Activated CD8-positive, alpha-beta memory T cell treated with anti-CD3 and anti-CD28 coated beads, Interleukin-2, amount 10 ng/mL, durations not matched to agents 7 days and 5 days (primary cell): ENCODE measurements around the gene PSME3. TPM values are rescaled to one million over a fixed set of nuclear protein-coding genes. Genes with fewer than 3 reads are reported as not detected.

Source experiments
- ATAC-seq: fragments of 150-1000 bp; cut with Tn5 transposase; one replicate; pipeline ENCODE4 v1.10.0; 2021; ENCODE audit warnings: moderate library complexity
- CTCF ChIA-PET: fragments of 350-600 bp; sonication (Branson Sonifier 250); formaldehyde crosslinking; loops from one replicate; lab custom pipeline; 2021; ENCODE audit warnings: antibody characterized with exemption; lab: Charles Lee
- DNase-seq: peaks from one replicate; pipeline ENCODE4 v3.0.0-alpha.2; 2020
- H3K27ac Mint-ChIP-seq: one replicate; pipeline ENCODE4 v1.8.0; 2021; ENCODE audit warnings: mild to moderate bottlenecking, mixed read lengths
- H3K27me3 Mint-ChIP-seq: one replicate; pipeline ENCODE4 v1.8.0; 2021; ENCODE audit warnings: mixed read lengths
- H3K36me3 Mint-ChIP-seq: one replicate; pipeline ENCODE4 v1.8.0; 2021; ENCODE audit warnings: mild to moderate bottlenecking, mixed read lengths
- H3K4me1 Mint-ChIP-seq: one replicate; pipeline ENCODE4 v1.8.0; 2021; ENCODE audit warnings: mixed read lengths
- H3K4me3 Mint-ChIP-seq: one replicate; pipeline ENCODE4 v1.8.0; 2021; ENCODE audit warnings: mild to moderate bottlenecking, moderate library complexity, mixed read lengths
- H3K9me3 Mint-ChIP-seq: one replicate; pipeline ENCODE4 v1.8.0; 2022; ENCODE audit warnings: low read depth, mixed read lengths
- total RNA-seq, 2 experiments: library from RNA; stranded (reverse); gene quantifications; one replicate each; pipeline ENCODE4 v1.2.3, GENCODE V29; 2021

PSME3 gene
- total RNA-seq, 2 experiments from 2014 or later, result 123 to 166 TPM

GRCh38 chr17:42798383-42799380 lies 34.5 kb upstream of the PSME3 start, which contains the start of the genes CNTD1 and COA3:
Gene CNTD1, plus strand, starts transcription at chr17:42798861. Its CDS starts 207 bp downstream, at chr17:42799068.
Gene COA3, minus strand, starts transcription at chr17:42798704. Its CDS starts 23 bp downstream, at chr17:42798681.
- no peaks in the 10 kb centered on the region for H3K9me3 Mint-ChIP-seq
- H3K4me1 Mint-ChIP-seq, result peaks cover 19% of the 10 kb centered on the region
- DNase-seq, result peak; percentile 90
- peaks cover 2% of the 10 kb centered on the region for H3K36me3 Mint-ChIP-seq
- peak within 1 kb of the TSS; percentile 75 for H3K27ac Mint-ChIP-seq
- peak within 1 kb of the TSS; percentile 94 for H3K4me3 Mint-ChIP-seq
- H3K27me3 Mint-ChIP-seq, result peaks cover 7% of the 10 kb centered on the region
- CTCF ChIA-PET, result interaction anchor here (0.6 to 1.8 kb wide), 6 partner anchors 17 to 221 kb away, joined by 3 to 6 read pairs (median 4); partner anchors contain the start of gene BECN1
- ATAC-seq, result peak; percentile 100

- Mint-ChIP-seq H3K36me3 (peaks cover 6% of the 10 kb centered on the region), H3K27me3 (peaks cover 7% of the 10 kb centered on the region), H3K27ac (no peak overlapping the region), H3K4me3 (no peak overlapping the region), H3K9me3 (no peaks in the 10 kb centered on the region), H3K4me1 (peaks cover 7% of the 10 kb centered on the region)
- no peak for DNase-seq
- CTCF ChIA-PET, result interaction anchor here (1.1 to 2.3 kb wide), 4 partner anchors 17 to 310 kb away, joined by 3 to 7 read pairs (median 6); partner anchors contain the start of gene BECN1
- no peak for ATAC-seq
Measured at GRCh38 chr17:42803074-42803883, 29.9 kb upstream of the PSME3 start.

- Mint-ChIP-seq H3K4me1 (no peaks in the 10 kb centered on the region), H3K36me3 (peaks cover 10% of the 10 kb centered on the region), H3K27me3 (peaks cover 5% of the 10 kb centered on the region), H3K4me3 (no peak overlapping the region), H3K27ac (no peak overlapping the region), H3K9me3 (no peaks in the 10 kb centered on the region)
- DNase-seq (no peak), ATAC-seq (no peak)
- CTCF ChIA-PET, result interaction anchor here (1.3 kb wide), 2 partner anchors 13 to 15 kb away, joined by 3 read pairs; no protein-coding TSS in a partner anchor
Measured at GRCh38 chr17:42804918-42805367, 28.3 kb upstream of the PSME3 start.

GRCh38 chr17:42806249-42806648 lies 26.9 kb upstream of the PSME3 start:
- no peaks in the 10 kb centered on the region for H3K9me3 Mint-ChIP-seq
- DNase-seq (no peak), ATAC-seq (no peak)
- CTCF ChIA-PET, result interaction anchor here (1.3 kb wide), 1 partner anchor 14 kb away, joined by 3 read pairs; no protein-coding TSS in a partner anchor
- H3K27me3 Mint-ChIP-seq, result peaks cover 5% of the 10 kb centered on the region
- H3K4me3 Mint-ChIP-seq, result no peak overlapping the region
- no peak overlapping the region for H3K27ac Mint-ChIP-seq
- peaks cover 18% of the 10 kb centered on the region for H3K36me3 Mint-ChIP-seq
- H3K4me1 Mint-ChIP-seq, result no peaks in the 10 kb centered on the region

GRCh38 chr17:42809250-42809649 lies 23.9 kb upstream of the PSME3 start:
- H3K9me3 Mint-ChIP-seq, result no peaks in the 10 kb centered on the region
- ATAC-seq (no peak), DNase-seq (no peak)
- no peaks in the 10 kb centered on the region for H3K4me1 Mint-ChIP-seq
- H3K4me3 Mint-ChIP-seq, result no peak overlapping the region
- H3K27ac Mint-ChIP-seq, result no peak overlapping the region
- H3K27me3 Mint-ChIP-seq, result no peaks in the 10 kb centered on the region
- peaks cover 32% of the 10 kb centered on the region for H3K36me3 Mint-ChIP-seq
- CTCF ChIA-PET, result interaction anchor here (0.8 to 1.9 kb wide), 3 partner anchors 14 to 34 kb away, joined by 3 to 6 read pairs (median 3); partner anchors contain the start of gene BECN1

DNA sequence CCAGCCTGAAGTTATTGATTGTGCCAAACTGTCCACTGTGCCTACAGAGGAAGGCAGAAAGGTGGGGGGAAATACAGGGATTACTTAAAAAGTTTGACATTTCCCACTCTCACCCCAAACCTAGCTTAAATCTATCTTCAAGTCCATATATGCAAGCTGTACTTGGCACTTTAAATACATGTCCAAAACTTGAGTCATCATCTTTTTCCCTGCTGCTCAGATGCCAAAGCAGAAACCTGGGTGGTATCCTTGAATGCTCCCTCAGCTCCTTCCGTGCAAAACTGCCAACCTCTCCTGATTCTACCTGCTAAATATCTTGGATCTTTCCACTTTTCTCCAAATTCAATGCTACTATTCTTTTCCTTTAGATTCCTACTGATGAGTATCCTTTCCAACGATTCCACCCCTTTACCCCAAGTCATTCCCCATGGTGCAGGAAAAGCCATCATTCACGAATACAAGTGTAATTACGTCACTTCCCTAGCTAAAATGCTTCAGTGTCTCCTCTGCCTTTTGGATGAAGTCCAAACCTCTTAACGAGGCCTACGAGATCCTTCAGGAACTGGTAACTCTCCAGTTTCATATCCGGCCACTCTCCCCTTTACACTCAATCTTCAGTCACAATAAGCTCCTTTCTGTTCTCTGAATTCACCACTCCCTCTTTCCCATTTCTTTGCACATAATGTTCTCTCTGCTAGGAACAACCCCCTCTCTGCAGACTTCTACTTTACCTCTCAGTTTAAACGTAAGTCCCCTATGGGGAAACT lies 18.4 kb upstream of the PSME3 start:
- H3K36me3 Mint-ChIP-seq, result peaks cover 63% of the 10 kb centered on the region

GRCh38 chr17:42817866-42818265 lies 15.3 kb upstream of the PSME3 start:
- no peak overlapping the region for H3K27ac Mint-ChIP-seq

More for the DNA sequence above, 18.4 kb upstream of the PSME3 start:
- Mint-ChIP-seq H3K27me3 (no peaks in the 10 kb centered on the region), H3K27ac (no peak overlapping the region), H3K4me3 (no peak overlapping the region), H3K4me1 (no peaks in the 10 kb centered on the region), H3K9me3 (no peaks in the 10 kb centered on the region)
- ATAC-seq (no peak), DNase-seq (no peak)
- CTCF ChIA-PET, result interaction anchor here (1.8 kb wide), 1 partner anchor 9 kb away, joined by 9 read pairs; the partner anchor contains the start of gene BECN1

GRCh38 chr17:42818379-42818778 lies 14.8 kb upstream of the PSME3 start:
- ATAC-seq, result no peak
- Mint-ChIP-seq H3K27me3 (no peaks in the 10 kb centered on the region), H3K9me3 (no peaks in the 10 kb centered on the region), H3K27ac (peak overlapping the region; percentile 11), H3K36me3 (peaks cover 64% of the 10 kb centered on the region), H3K4me1 (peaks cover 22% of the 10 kb centered on the region), H3K4me3 (no peak overlapping the region)
- no peak for DNase-seq
- CTCF ChIA-PET, result interaction anchor here (0.5 to 1.2 kb wide), 5 partner anchors 8 to 241 kb away, joined by 3 to 4 read pairs (median 3); partner anchors contain the start of genes PSMC3IP and PSME3

More at GRCh38 chr17:42817866-42818265, 15.3 kb upstream of the PSME3 start:
- no peaks in the 10 kb centered on the region for H3K9me3 Mint-ChIP-seq
- H3K27me3 Mint-ChIP-seq, result no peaks in the 10 kb centered on the region
- H3K4me1 Mint-ChIP-seq, result peaks cover 19% of the 10 kb centered on the region
- DNase-seq (no peak), ATAC-seq (no peak)
- peaks cover 64% of the 10 kb centered on the region for H3K36me3 Mint-ChIP-seq
- CTCF ChIA-PET, result interaction anchor here (0.5 to 1.2 kb wide), 4 partner anchors 9 to 240 kb away, joined by 3 to 4 read pairs (median 3); partner anchors contain the start of genes PSMC3IP and PSME3
- H3K4me3 Mint-ChIP-seq, result no peak overlapping the region

GRCh38 chr17:42819939-42820535 lies 13.2 kb upstream of the PSME3 start:
- Mint-ChIP-seq H3K4me1 (peaks cover 33% of the 10 kb centered on the region), H3K27ac (no peak overlapping the region), H3K4me3 (no peak overlapping the region), H3K27me3 (no peaks in the 10 kb centered on the region), H3K36me3 (peaks cover 53% of the 10 kb centered on the region), H3K9me3 (no peaks in the 10 kb centered on the region)
- DNase-seq, result peak; percentile 81
- peak; percentile 35 for ATAC-seq
- CTCF ChIA-PET, result interaction anchor here (0.9 to 2.8 kb wide), 8 partner anchors 13 to 242 kb away, joined by 3 to 24 read pairs (median 4); partner anchors contain the start of genes CNTD1, COA3 and PSME3

DNA sequence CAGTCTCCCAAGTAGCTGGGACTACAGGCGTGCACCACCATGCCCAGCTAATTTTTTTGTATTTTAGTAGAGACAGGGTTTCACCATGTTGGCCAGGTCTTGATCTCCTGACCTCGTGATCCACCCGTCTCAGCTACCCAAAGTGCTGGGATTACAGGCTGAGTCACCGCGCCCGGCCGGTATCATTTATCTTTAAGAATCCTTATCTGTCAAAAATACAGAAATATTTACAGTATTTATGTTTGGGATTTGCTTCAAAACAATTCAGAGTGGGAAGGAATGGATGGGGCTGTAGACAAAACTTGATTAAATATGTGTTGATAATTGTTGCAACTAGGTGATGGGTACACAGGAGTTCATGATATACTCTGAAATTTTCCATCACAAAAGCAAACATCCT lies 12.0 kb upstream of the PSME3 start:
- Mint-ChIP-seq H3K36me3 (peaks cover 44% of the 10 kb centered on the region), H3K27me3 (no peaks in the 10 kb centered on the region), H3K27ac (no peak overlapping the region), H3K9me3 (no peaks in the 10 kb centered on the region), H3K4me1 (peaks cover 36% of the 10 kb centered on the region), H3K4me3 (no peak overlapping the region)
- DNase-seq (no peak), ATAC-seq (no peak)
- CTCF ChIA-PET, result interaction anchor here (0.9 to 2.8 kb wide), 5 partner anchors 12 to 177 kb away, joined by 3 to 24 read pairs (median 6); partner anchors contain the start of genes CNTD1, COA3, PSME3 and RPL27

DNA sequence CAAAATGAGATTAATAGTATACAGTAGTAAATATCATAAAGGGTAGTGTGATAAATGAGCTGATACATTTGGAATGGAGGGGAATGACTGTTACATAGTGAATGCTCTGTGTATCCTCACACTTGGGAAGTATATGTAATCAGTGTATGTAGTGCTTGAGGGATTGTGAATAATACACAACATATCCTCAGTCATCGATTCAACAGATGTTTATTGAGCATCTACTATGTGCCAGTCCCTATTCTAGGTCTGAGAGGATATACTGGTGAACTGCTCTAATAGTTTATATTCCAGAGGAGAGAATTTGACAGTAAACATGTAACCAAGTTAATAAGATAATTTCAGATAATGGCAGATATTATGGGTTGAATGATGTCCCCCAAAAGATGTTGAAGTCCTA lies 5.7 kb upstream of the PSME3 start:
- peaks cover 12% of the 10 kb centered on the region for H3K27me3 Mint-ChIP-seq
- DNase-seq (no peak), ATAC-seq (no peak)
- H3K4me3 Mint-ChIP-seq, result no peak overlapping the region
- no peaks in the 10 kb centered on the region for H3K9me3 Mint-ChIP-seq
- H3K36me3 Mint-ChIP-seq, result peaks cover 3% of the 10 kb centered on the region
- H3K4me1 Mint-ChIP-seq, result peaks cover 32% of the 10 kb centered on the region
- CTCF ChIA-PET, result interaction anchor here (1.0 kb wide), 1 partner anchor 171 kb away, joined by 3 read pairs; the partner anchor contains the start of gene RPL27
- H3K27ac Mint-ChIP-seq, result no peak overlapping the region
